HL-60 (cell line): ENCODE results near the gene KCNJ16.

ENCODE experiments used
- CTCF ChIP-seq: IDR thresholded peaks from one replicate; pipeline ENCODE4 v1.5.1; 2011; ENCODE audit warnings: low read length, control low read depth, inconsistent platforms; ENCODE audit not compliant: insufficient read depth
- POLR2AphosphoS5 ChIP-seq: IDR thresholded peaks from 2 replicates; pipeline ENCODE4 v1.6.1; 2012; ENCODE audit warnings: low read depth
- TF ChIP-seq, protein P1 (sequence below): IDR thresholded peaks from 2 replicates; pipeline ENCODE4 v1.6.1; 2012; ENCODE audit warnings: low read depth; ENCODE audit not compliant: insufficient replicate concordance

DNA sequence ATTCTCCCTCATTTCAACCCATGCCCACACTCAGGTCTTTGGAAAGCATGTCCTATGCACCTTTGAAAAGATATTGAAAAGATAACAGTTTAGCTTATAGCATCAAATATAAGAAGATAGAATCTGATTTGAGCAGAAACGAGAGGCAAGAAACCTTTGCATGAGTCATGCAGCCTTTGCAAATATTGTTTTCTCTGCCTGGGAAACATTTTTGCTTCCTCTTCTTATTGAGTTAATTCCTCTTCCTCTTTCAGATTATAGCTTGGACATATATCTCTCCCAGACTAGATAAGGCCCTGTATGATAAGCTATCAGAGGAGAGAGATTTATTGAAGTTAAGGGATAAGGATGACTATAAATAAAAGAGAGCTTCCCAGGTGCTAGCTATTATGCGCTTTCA, 48.2 kb downstream of the KCNJ16 start:
- TF ChIP-seq CTCF (no peak), POLR2AphosphoS5 (no peak)
- TF ChIP-seq, protein P1, sequence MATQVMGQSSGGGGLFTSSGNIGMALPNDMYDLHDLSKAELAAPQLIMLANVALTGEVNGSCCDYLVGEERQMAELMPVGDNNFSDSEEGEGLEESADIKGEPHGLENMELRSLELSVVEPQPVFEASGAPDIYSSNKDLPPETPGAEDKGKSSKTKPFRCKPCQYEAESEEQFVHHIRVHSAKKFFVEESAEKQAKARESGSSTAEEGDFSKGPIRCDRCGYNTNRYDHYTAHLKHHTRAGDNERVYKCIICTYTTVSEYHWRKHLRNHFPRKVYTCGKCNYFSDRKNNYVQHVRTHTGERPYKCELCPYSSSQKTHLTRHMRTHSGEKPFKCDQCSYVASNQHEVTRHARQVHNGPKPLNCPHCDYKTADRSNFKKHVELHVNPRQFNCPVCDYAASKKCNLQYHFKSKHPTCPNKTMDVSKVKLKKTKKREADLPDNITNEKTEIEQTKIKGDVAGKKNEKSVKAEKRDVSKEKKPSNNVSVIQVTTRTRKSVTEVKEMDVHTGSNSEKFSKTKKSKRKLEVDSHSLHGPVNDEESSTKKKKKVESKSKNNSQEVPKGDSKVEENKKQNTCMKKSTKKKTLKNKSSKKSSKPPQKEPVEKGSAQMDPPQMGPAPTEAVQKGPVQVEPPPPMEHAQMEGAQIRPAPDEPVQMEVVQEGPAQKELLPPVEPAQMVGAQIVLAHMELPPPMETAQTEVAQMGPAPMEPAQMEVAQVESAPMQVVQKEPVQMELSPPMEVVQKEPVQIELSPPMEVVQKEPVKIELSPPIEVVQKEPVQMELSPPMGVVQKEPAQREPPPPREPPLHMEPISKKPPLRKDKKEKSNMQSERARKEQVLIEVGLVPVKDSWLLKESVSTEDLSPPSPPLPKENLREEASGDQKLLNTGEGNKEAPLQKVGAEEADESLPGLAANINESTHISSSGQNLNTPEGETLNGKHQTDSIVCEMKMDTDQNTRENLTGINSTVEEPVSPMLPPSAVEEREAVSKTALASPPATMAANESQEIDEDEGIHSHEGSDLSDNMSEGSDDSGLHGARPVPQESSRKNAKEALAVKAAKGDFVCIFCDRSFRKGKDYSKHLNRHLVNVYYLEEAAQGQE = no peak
